Activated CD4-positive, alpha-beta T cell treated with anti-CD3 and anti-CD28 coated beads, Interleukin-2, amount 50 U/mL, for 4 hours (primary cell): ENCODE measurements around the gene SELENON.
"Not testable (repeated sequence)": the region's sequence is repeated elsewhere in the genome, so short reads cannot be mapped to it uniquely, and the experiment has no call there.

Experiments
- DNase-seq, 2 experiments: peaks; one replicate each; pipeline ENCODE4 v3.0.0-alpha.2; 2020

Gene SELENON

DNA sequence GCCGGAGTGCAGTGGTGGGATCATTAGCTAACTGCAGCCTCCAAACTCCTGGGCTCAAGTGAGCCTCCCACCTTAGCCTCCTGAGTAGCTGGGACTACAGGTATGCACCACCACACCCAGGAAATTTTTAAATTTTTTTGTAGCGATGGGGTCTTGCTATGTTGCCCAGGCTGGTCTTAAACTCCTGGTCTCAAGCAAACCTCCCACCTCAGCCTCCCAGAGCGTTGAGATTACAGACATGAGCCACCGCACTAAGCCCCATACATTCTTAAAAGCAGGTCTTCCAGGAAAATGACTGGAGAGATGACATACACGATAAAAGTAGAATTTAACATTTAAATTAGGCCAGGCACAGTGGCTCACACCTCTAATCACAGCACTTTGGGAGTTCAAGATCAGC, 33.2 kb downstream of the SELENON start:
- DNase-seq, result no peak

DNA sequence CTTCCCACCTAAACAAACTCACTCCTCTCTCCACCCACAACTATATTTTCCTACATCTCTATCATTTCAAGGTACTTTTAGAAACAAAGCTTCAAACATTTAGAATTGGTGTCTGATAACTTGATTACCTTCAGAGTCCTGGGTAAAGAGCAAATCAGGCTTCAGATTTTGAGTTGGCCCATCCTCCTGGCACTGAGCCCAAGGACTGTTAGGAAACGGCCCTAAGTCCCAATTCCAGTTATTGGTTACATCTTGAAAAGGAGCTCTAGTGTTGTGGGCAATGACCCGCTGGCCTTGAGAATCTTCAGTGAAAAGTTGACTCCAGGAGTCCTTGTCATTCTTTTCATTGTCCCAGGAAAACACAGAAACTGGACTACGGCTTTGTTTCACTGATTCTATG, 34.9 kb downstream of the SELENON start:
- no peak for DNase-seq

DNA sequence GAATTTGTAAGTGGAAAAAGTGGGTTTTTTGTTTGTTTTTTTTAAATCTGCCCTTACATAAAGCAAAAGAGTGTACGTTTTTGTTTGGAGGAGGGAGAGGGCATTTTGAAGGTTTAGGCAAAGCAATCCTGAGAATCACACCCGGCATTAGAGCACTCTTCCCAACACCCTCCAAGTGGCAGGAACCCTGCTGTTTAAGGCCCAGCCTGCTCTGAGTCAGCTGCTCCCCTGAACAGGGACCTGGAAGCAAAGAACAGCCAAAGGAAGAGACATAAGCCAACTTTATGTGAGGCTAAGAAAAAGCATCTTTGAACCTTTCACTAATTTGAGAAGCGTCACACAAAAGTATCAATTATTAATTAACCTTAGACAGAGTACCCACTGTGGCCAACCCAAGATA, 36.7 kb downstream of the SELENON start:
- DNase-seq, result no peak

DNA sequence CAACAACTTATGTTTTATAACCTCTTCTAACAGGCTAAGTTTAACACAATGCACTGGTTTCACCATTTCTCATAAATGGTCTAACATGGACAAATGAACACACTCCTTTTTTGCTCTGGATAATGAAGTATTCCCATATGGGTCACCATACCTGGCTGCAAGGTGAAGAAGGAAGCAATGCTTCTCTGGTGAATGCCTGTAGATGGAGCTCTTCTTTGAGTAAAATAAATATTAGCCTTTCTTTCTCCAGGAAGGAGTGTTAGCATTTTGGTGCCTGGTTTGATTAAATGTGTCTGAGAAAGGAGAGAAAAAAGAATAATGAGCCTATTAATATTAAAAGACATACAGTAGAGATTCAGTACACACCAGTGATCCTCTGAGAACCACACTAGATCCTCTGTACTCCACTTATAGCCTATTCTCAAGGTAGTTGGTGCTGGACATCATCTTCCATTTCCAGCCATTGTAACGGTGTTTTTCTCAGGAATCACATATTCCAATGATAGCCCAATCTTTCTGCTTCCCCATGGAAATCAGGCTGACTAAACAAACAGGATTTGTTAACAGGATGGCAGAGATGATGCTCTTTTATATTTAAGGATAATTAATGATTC, 37.4 kb downstream of the SELENON start:
- DNase-seq, result no peak

- DNase-seq, result not testable (repeated sequence)
Observed at GRCh38 chr1:25839808-25840207, 39.8 kb downstream of the SELENON start.

- no peak for DNase-seq
Observed at GRCh38 chr1:25843483-25843882, 43.5 kb downstream of the SELENON start.

DNA sequence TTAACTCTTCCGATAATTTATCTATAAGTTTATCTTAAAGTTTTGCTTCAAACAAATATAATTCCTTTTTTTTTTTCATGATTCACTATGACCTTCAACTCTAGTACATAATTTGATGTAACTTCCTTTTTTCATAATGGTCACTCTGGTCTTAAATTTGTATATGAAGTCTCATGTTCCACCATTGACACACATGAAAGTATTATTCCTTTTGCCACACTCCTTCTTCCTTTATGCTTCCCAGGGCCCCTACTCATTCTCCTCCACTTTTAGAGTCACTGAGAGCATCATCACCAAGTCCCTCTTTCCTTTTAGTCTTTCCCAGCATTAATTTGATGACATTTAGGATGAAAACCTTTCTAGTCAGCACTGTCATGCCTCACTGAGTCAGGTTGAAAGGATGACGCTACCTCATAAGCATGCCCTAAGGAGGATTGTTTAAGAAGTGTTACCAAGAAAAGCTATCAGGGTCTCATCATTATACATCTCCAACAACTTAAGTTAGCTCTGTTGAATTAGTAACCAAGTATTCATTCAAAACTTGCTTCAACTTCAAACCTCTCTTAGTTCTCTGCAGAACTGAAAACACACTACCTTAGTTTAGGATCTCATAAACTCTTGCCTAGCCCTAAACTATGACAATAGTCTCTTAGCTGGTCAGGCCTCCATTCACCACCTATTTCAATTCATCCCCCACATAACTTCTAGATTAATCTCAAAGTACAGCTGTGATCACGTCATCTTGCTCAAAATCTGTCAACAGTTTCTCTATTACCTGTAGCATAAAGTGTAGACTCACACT, 44.7 kb downstream of the SELENON start:
- DNase-seq, result no peak

DNA sequence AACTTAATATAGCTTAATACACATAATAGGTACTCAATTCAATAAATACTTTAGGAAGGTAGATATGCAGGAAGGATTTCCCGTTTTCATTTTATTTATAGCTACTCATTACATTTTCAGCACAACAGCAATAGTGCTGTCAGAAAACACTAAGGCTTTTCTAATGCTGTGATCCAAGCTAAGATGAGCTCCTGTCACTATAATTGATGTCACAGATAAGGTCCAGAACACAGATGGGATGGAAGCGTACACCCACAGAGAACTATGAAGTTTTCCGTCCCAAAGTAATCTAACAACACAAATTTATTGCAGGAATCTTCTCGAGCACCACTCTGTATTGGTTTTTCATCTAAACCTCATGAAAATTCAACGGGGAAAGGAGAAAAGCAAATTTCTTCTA, 45.7 kb downstream of the SELENON start:
- DNase-seq, result no peak

DNA sequence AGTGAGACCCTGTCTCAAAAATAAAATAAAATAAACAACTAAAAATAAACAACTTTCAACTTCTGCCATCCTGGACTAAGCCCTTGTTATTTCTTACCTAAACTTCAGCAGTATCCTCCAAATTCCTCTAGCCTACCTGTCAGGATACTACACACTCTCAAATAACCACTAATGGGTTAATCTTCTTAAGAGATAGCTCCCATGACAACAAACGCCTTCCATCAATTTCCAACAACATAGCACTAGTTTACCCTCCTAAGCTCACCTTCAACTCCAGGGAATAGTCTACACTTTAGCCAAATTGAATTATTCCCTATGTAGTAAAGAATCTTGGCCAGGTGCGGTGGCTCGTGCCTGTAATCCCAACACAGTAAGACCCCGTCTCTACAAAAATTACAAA, 47.9 kb downstream of the SELENON start:
- no peak for DNase-seq

DNA sequence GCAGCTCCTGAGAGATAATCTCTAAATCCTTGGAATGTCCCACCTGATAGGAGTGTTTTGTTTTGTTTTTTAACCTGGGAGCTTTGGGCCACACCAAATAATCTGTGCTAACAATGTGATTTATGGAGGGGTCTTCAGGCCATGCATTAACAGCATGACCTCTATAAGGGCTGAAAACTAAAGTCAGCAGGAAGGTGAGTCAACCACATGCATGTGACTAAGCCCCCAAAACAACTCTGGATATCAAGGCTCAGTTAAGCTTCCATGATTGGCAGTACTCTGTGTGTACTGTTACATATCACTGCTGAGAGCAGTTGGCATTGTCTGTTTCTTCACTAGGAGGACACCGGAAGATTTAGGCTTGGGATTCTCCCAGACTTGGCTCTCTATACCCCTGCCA, 48.5 kb downstream of the SELENON start:
- DNase-seq, result no peak

DNA sequence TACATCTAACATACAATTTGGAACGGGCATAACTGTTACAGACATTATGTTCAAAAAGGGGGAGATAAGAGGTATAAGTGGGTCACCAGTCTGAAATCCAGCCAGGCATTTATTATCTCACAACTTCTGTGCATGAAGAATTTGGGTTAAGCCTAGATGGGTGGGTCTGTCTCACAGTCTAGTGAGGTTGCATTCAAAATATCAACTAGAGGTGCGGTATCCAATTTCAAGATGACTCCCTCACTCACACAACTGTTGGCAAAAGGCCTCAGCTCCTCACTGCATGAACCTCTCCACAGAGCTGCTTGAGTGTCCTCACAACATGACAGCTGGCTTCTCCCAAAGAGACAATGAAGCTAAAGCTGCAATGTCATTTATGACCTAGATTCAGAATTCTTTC, 54.6 kb downstream of the SELENON start:
- DNase-seq, result no peak

DNA sequence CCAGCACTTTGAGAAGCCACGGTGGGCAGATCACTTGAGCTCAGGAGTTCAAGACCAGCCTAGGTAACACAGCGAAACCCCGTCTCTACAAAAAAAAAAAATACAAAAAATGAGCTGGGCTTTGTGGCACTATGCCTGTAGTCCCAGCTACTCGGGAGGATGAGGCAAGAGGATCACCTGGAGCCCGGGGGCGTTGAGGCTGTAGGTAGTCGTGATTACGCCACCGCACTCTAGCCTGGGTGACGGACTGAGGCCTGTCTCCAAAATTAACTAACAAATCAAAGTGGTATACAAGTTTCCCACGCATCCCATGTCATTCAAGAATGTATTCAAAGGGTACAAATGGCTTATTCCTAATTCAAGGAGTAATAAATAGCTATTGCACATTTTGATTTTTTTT, 56.9 kb downstream of the SELENON start:
- DNase-seq, result no peak

- no peak for DNase-seq
Observed at GRCh38 chr1:25858494-25858893, 58.5 kb downstream of the SELENON start.

GRCh38 chr1:25858906-25859789, 59.2 kb downstream of the SELENON start, which contains the start of gene AUNIP:
Gene AUNIP, minus strand, starts transcription at chr1:25859457. Its CDS starts 100 bp downstream, at chr1:25859357.
- peak; percentile 86 to 90 for DNase-seq

DNA sequence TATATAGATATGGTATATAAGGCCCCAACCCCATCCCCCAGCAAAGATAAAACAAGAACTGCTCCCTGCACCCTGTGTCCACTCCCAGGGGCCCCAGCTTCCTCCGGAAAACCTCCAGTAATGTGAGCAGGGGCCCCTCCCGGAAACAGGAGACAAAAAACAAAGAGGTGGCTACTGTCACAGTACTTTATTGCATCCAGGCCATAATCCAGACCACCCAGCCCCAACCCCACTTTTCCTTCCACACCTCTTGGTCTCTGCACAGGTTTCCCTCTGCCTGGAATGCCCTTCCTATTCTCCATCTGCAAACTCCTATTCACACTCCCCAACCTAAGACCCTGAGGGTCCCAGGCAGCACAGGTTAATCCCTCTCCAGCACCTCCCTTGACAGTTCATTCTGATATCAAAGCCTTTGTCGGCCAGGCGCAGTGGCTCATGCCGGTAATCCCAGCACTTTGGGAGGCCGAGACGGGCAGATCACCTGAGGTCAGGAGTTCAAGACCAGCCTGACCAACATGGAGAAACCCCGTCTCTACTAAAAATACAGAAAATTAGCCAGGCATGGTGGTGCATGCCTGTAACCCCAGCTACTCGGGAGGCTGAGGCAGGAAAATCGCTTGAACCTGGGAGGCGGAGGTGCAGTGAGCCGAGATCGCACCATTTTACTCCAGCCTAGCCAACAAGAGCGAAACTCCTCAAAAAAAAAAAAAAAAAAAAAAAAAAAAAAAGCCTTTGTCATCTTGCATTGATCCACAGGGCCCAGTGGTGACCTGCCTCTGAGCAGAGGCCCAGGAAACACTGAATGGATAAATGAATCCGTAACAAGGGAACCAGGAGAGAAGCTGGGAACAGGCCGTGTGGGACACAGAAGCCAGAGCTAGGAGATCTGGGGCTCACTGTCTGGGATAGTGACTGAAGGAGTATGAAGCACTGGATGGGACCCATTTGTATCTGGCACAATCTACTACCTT, 61.6 kb downstream of the SELENON start:
- no peak for DNase-seq

DNA sequence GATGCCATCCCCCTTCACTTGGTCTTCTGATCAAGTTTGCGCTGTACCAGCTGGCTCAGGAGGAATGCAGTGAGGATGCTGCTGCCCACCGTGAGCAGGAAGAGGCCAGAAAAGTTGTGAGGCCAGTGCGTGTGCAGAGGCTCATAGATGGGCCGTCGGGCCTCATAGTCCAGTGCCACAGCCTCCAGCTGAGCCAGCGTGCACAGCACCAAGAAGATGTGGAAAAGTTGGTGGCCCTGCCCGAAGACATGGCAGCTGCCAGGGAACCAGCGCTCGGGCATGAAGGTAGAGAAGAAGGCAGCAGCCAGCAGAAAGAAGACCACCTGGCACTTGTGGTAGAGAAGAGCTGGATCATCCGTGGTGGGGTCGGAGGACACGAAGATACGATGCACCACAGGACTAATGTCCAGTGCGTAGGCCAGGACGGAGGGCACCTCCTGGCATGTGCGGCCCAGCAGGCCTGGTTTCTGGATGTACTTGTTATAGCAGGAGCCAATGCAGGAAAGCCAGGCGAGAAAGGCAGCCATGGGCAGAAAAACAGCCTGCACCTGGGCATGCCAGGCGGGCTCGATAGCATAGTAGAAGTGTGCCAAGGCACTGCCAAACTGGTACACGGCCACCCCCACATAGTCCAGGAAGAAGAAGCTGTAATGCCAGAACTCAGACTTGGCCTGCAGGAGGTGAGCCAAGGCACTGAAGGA, 62.9 kb downstream of the SELENON start:
- DNase-seq, result no peak

- no peak for DNase-seq
Observed at GRCh38 chr1:25863486-25864262, 63.7 kb downstream of the SELENON start.

DNA sequence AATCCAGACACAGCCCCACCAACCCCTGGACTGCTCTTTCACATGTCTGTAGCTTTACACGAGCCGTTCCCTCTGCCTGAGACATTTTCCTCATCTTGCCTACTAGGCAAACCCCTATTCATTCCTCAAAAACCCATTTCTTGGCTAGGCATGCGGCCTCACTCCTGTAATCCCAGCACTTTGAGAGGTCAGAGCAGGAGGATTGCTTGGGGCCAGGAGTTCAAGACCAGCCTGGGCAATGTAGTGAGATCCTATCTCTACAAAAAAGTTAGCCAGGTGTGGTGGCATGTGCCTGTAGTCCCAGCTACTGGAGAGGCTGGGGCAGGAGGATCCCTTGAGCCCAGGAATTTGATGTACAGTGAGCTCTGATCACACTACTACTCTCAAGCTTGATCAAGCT, 64.4 kb downstream of the SELENON start:
- DNase-seq, result no peak

DNA sequence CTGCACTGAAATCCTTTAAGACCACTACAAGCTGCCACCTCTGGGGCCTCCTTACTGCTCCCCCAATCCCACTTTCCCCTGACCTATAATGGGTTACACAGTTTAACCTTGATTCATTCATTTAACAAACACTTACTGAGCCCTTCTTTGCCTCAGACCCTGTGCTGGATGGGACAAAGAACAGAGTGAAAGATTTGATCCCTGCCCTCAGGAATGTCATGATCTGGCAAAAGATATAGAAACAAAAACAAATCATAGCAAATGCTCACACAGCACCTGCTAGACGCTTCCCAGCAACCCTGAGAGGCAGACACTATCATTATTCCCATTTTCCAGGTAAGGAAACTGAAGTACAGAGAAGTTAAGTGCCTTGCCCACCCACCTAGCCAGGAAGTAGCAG, 66.3 kb downstream of the SELENON start:
- DNase-seq, result no peak

- no peak for DNase-seq
Observed at GRCh38 chr1:25867210-25867991, 67.4 kb downstream of the SELENON start.
